Measurements from ENCODE around the gene DCAF12L2. TPM values are rescaled to one million over a fixed set of nuclear protein-coding genes. Genes with fewer than 3 reads are reported as not detected.

DCAF12L2 gene
- 0.43 TPM in 1 of 2 replicates, not detected in the other for total RNA-seq

GRCh38 chrX:126165721-126166461 is at the start of gene DCAF12L2:
TSS of gene DCAF12L2 (minus strand) at chrX:126166289. CDS start at chrX:126165924, 365 bp downstream.

